NCI-H1436 (cell line): ENCODE measurements around the gene RXRG.
A peak's percentile ranks its signal among the peaks of the same experiment; 100 is the strongest.
"Not testable (repeated sequence)": the region's sequence is repeated elsewhere in the genome, so short reads cannot be mapped to it uniquely, and the experiment has no call there.

Experiments used
- DNase-seq: peaks from one replicate; lab custom pipeline; 2025; lab: John Stamatoyannopoulos, UW

RXRG gene

GRCh38 chr1:165444897-165445370 lies at the start of gene RXRG:
Gene RXRG, minus strand, starts transcription at chr1:165445126. Its CDS starts 233 bp downstream, at chr1:165444893.
- DNase-seq, result peak; percentile 32

DNA sequence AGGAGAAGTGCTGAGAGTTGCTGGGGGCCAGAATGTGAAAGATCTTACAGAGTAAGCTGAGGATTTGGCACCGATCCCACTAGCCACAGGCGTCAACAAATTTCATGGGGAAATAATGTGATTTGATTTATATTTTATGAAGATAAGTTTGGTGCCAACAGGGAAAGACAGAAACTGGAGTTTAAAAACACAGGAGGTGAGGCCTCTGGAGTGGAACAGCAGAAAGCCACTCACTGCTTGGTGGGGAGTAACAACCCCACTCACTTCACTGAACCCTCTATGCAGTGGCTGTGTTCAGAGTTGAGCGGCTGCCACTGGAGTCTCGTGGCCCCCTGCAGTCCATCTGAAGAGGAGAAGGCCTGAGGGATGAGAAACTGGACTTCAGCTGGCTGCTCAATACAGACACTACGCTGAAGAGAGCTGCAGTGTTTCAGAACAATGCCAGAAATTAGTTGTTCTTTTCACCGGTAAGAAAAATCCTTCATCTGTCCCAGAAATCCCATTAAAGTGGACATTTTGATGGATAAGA lies 48.0 kb upstream of the RXRG start:
- DNase-seq, result no peak

DNA sequence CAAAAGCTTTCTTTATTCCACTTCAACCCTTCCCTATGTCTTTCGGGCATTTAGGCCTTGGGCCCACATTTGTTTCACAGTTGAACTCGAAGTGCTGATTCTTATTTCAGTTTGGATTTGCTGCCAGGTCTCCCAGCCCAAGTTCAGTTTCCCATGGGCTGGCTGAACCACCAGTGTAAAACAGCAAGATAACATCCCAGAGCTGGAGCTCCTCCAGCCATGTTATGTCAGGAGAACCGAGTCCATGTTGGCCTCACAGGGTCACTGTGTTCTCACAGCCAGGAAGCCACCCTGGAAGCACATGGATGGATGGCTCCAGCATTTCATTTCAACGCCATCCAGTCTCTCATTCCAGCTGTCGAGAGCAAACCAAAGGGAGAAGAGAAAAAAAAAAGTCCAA lies 45.2 kb upstream of the RXRG start:
- DNase-seq, result no peak

DNA sequence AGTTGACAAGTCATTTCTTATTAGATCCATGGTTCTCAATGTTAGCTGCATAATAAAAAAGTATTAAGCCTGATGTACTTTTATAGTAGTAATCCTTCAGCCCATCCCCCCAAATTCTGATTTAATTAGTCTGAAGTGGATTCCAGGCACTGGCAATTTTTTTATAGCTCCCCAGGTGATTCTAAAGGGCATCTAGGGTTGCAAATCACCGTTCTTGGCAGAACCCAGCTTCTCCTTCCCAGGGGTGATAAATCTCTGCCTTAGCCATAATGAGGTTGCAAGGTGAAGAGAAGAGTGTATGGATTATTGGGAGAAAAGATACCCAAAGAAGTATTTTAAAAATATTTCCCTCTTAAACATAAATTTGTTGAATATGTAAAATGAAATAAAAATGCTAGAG lies 43.0 kb upstream of the RXRG start:
- DNase-seq, result no peak

DNA sequence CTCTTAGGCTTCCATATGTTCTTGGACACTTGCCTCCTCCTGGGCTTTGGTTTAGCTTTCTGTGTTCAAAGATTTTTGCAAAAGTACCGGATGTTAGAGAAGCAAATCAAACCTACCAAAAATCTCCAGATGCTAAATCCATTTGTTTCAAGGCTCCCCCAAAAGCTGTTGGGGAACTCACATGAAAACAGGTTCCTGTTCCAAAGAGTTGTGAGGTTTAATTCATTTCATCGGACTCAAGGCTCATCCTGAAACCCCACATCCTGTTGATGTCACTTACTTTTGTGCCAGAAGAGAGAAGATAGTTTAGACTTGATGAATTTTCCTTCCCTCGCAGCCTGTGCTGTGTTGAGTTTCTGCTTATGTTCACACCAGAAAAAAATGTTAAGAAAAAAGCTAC lies 41.7 kb upstream of the RXRG start:
- no peak for DNase-seq

DNA sequence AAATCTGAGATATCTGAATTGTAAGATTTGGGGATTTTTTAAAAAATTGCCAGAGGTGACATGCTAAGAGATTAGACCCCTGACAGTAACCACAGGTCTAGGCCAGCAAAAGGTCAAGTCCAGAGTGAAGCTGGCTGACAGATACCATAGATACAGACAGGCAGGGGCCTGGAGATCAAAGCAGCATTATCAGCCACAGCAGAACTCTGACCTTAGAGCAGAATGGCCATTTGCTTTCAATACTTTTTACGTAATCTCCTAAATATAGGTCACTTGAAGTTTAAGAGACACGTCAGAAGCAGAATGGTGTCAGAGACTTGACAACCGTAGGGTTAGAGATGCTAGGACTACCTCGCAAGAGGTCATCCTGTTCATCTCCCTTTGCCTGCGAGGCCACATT lies 40.8 kb upstream of the RXRG start:
- DNase-seq, result no peak

- DNase-seq, result no peak
These were observed 39.6 kb upstream of the RXRG start for GRCh38 chr1:165484532-165484931.

- no peak for DNase-seq
These were observed 38.5 kb upstream of the RXRG start for GRCh38 chr1:165483412-165483811.

DNA sequence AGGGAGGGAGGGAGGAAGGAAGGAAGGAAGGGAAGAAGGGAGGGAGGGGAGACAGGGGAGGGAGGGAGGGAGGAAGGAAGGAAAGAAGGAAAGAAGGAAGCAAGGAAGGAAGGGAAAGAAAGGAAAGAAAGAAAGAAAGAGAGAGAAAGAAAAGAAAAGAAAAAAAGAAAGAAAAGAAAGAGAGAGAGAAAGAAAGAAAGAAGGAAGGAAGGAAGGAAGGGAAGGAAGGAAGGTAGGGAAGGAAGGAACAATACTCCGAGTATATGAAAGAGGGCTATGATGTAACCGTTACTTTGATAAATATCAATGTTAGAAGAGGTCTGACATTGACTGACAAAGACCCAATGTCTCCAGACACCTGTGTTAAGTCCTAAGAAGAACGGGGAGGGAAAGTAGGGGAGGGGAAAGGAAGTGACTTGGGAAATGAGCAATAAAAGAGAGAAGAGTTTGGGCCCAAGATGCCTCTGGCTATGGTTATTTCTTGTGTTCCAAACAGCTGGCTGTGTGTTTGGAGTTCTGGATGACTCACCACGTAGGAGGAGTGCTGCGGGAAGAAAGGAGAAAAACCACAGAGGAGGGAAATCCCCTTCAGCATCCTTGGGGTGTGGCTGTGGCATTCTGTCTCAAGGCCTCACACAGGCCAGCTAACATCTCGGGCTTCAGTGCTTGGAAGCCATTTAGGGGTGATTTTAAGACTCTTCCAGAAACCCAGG lies 37.0 kb upstream of the RXRG start:
- DNase-seq, result no peak

DNA sequence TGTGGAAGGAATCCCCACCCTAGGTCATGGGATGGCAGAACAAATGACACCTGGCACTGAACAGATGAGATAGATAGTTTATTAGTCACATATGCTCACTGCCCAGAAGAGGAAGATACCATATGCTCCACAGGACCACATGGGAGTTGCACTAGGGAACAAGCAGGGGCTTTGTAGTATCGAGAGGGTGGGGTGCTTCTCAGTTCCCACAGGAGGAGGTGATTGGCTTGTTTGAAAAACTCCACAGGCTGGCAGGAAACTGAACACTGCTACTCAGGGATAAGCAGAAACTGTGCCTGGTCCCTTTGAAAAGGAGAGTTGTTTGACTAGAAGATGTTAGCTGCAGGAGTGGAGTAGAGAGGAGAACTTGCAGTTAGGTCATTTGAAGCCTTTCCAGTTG lies 31.9 kb upstream of the RXRG start:
- no peak for DNase-seq

DNA sequence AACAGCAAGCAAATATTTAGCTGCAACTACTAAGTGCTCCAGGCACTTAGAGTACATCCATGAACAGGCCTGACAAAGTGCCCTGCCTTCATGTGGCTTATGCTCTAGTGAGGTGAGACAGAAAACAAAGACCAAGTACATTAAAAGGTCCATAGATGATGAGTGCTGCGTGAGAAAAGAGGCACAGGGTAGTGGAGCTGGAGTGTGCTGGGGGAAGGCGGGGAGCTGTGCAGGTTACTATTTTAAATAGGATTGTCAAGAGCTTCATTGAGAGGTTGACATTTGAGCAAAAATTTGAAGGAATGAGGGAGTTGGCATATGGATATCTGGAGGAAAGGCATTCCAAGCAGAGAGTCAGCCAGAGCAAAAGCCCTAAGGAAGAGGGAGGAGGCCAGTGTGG lies 29.3 kb upstream of the RXRG start:
- DNase-seq, result no peak

DNA sequence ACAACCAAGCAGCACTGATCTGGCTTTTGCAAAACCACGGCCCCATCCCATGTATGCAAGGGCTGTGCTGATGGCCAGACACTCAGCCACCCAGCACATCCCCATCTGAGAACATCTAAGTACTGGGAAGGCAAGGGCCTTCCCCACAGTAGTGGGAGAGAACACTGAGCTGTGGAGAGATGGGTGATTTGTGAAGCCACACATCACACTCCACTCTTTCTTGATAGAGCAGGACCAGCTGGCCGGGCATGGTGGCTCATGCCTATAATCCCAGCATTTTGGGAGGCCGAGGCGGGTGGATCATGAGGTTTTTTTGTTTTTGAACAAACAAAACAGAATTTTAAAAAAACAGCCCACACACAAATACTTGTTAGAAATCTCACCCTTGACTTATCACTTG lies 28.2 kb upstream of the RXRG start:
- no peak for DNase-seq

DNA sequence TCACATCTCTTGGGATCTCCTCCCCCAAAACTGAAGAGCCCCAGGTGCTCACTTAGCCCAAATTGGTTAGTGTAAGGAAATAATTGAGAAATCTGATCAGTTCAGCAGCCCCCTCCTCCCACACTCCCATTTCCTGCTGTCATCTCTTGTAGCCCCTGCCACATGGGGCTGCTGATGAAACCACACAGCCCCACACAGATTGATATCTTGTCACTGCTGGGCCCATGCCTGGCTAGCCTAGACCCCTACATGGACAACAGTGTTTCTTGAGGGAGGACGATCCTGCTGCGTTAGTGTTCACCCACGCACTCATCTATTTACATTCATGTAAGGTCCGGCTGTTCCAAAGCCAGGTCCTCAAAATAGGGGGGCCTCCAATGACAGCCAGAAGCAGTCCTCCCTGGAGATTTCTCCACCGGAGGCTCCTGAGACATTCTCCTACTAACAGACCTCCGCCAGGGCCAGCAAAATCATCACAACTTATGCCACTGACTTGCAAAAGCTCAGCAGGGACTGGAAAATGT lies 23.9 kb upstream of the RXRG start:
- DNase-seq, result peak; percentile 35

- DNase-seq, result no peak
These were observed 23.3 kb upstream of the RXRG start for GRCh38 chr1:165468253-165468652.

- no peak for DNase-seq
These were observed 22.8 kb upstream of the RXRG start for GRCh38 chr1:165467706-165468105.

GRCh38 chr1:165463978-165464377 lies 19.1 kb upstream of the RXRG start:
- no peak for DNase-seq

GRCh38 chr1:165459683-165460082 lies 14.8 kb upstream of the RXRG start:
- not testable (repeated sequence) for DNase-seq

GRCh38 chr1:165456861-165457260 lies 11.9 kb upstream of the RXRG start:
- DNase-seq, result no peak

DNA sequence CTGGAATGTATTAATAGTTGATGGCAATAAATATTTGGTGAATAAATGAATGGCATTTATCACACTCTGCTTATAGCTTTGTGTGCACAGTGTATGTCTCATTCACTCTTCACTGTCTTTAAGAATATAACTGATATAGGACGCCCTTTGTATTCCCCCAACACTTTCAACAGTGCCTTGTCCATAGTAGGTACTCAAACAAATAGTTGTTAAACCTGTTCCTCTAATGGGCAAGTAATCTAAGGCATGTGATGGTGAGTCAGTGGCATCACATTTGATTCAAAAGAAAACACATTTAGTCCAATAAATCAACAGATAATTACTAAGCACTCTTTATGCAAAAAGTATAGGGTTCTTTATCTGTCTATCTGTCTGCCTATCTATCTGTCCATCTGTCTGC lies 11.2 kb upstream of the RXRG start:
- no peak for DNase-seq

GRCh38 chr1:165455111-165455510 lies 10.2 kb upstream of the RXRG start:
- DNase-seq, result no peak

DNA sequence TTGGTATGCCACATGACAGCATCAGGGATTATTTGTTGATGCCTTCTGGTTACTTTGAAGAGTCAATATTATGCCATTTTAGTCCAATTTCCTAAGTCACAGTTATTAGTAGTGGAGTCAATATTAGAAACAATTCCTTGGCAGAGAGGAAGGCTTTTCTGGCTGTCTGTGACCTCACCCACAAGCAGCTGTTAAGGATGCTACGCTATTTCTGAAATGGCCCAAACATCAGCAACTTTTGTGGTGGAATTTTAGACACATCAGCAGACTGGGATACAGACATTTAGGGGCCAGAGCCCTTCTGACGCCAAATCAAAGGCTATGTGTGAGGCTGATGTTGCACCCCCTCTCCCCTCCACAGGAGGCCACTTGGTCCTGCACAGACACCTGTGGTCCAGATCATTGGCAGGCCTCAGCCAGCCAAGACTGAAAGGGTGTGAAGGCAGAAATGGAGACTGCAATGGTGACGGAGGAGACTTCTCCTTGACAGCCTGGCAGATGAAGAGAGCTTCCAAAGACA lies 9.2 kb upstream of the RXRG start:
- no peak for DNase-seq

- no peak for DNase-seq
These were observed 7.6 kb upstream of the RXRG start for GRCh38 chr1:165452336-165453130.

DNA sequence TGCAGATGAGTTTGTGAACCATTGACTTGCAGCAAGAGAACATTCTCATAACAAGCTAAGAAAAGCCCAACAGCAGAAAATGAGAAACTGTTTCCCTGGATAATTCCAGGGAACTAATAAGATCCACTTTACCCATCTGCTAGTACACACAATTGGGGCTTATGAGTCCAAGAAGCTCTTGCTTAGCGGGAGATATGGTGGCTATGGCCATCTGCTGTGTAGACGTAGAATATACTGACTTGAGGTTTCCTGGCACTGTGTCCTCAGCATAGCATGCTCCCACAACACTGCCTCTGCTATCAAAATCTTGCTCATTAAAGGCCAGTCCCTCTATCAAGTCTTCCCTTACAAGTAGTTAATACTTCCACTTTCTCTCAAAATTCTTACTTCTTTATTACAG lies 6.8 kb upstream of the RXRG start:
- no peak for DNase-seq
